AG08396 (cell line): ENCODE data around the gene PLCH1.
A peak's percentile ranks its signal among the peaks of the same experiment; 100 is the strongest.
"Not testable (repeated sequence)": the region's sequence is repeated elsewhere in the genome, so short reads cannot be mapped to it uniquely, and the experiment has no call there.

Experiments used
- DNase-seq: peaks from one replicate; pipeline ENCODE4 v3.0.0; 2012; ENCODE audit warnings: low spot score, mixed read lengths

Gene PLCH1

DNA sequence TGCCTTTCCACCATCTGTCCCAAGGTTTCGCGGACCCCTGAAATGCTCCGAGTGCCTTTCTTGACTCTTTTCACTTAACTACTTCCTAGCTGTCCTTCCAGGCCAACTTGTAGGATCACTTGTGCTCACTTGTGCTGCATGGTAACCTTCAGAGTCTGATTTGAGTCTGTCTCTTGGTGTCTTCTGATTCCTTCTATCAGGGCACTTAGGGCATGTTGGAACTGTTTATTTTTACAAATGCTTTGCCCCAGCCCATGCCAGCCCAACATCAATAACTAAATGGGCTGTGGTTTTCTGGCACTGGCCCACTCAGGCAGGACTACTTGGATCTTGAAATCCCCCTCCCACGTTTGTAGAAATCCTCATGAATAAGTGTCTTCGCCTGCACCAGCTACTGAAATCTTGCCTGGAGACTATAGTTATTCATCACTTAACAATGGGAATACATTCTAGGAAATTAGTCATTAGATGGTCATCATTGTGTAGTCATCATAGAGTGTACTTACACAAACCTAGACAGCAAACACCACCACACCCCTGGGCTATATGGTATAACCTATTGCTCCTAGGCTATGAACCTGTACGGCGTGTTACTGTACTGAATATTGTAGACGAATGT is 328.3 kb downstream of the PLCH1 start:
- no peak for DNase-seq

GRCh38 chr3:155412904-155413303 is 332.0 kb downstream of the PLCH1 start:
- no peak for DNase-seq

- DNase-seq = no peak
Measured at GRCh38 chr3:155411500-155412223, 333.2 kb downstream of the PLCH1 start.

DNA sequence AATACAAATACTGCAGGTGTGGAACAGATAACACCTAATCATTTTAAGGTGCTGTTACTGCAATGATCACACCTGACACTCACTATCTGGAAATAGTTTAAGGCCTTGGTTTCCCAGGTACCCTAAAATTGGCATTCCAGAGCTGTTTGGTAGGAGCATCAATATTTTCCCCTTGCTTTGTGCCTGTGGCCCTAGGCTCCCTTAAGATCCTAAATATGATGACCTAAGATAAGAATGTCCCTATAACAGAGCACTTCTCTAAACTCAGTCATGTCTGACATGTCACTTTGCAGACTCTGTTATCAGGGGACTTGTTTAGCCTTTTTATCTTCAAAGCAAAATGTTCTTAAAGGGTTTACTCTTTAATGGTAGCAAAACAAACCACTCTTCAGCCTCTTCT is 335.5 kb downstream of the PLCH1 start:
- DNase-seq = no peak

GRCh38 chr3:155407971-155408370 is 336.9 kb downstream of the PLCH1 start:
- DNase-seq = no peak

DNA sequence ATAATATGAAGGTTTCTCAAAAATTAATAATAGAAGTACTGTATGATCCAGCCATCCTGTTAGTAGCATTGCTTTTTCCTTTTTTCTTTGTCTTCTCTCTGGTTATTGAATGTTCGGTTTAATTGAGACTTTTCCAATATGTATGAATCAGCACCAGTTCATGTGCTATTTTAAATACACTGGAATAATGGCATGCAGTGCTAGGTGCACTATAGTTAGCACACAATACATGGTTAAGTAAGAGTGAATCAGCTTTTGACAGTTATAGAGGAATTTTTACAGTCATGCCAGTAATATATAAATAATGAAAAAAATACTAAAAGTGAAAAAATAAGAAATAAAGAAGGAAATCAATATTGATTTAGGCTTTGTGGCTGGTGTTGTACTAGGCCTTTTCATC is 337.5 kb downstream of the PLCH1 start:
- DNase-seq = no peak

GRCh38 chr3:155404486-155404885 is 340.4 kb downstream of the PLCH1 start:
- DNase-seq = no peak

- no peak for DNase-seq
Measured at GRCh38 chr3:155402656-155403055, 342.2 kb downstream of the PLCH1 start.

DNA sequence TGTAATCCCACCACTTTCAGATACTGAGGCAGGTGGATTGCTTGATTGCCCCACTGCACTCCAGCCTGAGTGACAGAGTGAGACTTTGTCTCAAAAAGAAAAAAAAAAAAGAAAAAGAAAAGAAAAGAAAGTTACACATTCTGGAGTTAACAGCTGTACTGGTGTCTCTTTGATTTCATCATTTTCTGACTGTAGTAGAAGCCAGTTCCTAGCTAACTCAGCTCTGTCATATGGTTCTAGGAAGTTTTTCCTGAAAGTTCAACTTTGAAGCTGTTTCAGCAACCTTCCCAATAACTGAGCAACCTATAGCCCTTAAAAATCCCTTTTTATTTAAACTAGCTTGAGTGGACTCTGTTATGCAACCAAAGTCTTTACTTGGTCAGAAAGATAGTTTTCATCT is 346.8 kb downstream of the PLCH1 start:
- no peak for DNase-seq

DNA sequence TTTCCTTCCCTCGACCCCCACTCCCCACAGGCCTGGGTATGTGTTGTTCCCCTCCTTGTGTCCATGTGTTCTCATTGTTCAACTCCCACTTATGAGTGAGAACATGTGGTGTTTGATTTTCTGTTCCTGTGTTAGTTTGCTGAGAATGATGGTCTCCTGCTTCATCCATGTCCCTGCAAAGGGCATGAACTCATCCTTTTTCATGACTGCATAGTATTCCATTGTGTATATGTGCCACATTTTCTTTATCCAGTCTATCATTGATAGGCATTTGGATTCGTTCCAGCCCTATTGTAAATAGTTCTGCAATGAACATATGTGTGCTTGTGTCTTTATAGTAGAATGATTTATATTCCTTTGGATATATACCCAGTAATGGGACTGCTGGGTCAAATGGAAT is 350.0 kb downstream of the PLCH1 start:
- not testable (repeated sequence) for DNase-seq

GRCh38 chr3:155394240-155394639 is 350.6 kb downstream of the PLCH1 start:
- DNase-seq = no peak

- no peak for DNase-seq
Measured at GRCh38 chr3:155393316-155393715, 351.6 kb downstream of the PLCH1 start.

- no peak for DNase-seq
Measured at GRCh38 chr3:155392138-155392537, 352.7 kb downstream of the PLCH1 start.

DNA sequence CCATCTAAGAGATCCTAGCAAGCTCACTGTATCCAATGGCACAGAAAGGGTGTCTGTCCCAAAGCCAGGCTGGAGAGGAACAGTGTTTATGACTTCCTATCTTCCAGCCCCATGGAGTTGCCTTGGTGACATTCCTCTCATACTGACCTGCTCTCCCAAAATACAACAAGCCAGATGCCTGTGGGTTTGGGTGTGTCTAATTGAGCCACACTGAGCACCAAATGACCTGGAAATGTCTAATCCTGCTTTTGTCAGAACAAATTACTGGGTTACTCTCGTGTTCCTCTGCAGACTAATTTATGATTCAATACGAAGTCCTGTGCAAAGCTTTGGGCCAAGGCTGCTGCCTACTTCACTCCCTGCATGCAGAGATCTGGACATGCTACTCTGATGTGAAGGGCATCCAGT is 353.3 kb downstream of the PLCH1 start:
- DNase-seq = peak; percentile 78

GRCh38 chr3:155391104-155391503 is 353.8 kb downstream of the PLCH1 start:
- DNase-seq = peak; percentile 10

GRCh38 chr3:155390351-155390750 is 354.5 kb downstream of the PLCH1 start:
- DNase-seq = no peak

GRCh38 chr3:155388417-155388816 is 356.5 kb downstream of the PLCH1 start:
- no peak for DNase-seq

GRCh38 chr3:155387571-155387970 is 357.3 kb downstream of the PLCH1 start:
- DNase-seq = no peak

- DNase-seq = no peak
Measured at GRCh38 chr3:155386919-155387318, 358.0 kb downstream of the PLCH1 start.

DNA sequence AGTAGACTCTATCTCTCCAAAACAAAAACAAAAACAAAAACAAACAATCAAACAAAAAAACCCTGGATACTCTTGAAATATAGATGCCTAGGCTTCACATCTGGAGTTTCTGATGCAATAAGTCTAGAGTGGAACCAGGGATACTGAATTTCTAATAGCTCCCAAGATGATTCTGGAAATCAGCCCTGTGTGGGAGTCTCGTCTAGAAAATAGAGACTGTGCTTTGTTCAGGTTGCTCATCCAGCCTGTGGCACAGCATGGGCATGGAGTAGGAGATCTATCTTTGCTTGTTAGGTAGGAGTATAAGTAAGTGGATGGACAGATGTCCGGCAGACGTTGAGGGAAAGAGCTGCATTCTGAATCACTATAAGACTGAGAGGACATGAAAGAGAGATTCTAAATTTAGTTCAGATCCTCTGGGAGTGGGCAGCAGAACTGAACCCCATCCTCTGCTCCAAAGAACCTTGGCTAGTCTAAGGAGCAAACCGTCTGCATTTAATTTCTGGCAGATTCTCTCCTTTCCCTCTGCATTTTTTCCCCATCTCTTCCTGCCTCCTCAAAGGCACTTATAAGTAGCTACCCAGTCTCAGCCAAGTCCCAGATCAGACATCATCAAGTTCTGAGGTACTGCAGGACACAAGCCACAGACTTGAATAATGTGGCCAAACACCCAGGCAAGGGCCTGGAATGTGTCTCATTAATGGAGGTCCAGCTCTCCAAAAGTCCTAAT is 358.8 kb downstream of the PLCH1 start:
- DNase-seq = no peak

DNA sequence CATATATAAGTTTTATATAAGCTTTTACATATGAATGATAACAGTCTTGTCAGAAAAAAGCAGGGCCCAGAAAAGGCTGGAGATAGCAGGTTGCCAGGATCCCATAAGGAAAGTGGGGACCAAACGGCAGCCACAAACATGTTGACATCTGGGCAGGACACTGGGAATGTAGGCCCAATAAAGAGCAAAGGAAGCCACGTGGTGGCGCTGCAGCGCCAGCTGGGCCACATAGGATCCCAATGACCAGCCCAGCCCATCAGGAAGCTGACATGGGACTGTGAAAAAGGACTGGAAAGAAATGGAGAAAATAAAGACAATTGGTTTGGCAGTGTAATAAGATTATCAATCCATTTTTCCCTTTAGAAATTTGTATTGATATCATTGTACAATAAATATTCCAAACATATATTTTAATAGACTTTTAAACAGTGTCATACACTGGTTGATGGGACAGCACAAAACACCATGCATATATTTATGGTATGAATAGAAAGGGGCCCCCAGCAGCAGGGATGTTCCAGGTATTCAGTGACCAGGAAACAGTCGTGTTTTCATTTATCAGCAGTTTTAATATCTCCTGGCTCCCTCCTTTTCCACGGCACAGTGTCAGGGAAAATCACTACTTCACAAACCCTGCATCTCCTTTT is 362.4 kb downstream of the PLCH1 start:
- peak; percentile 70 for DNase-seq

- DNase-seq = no peak
Measured at GRCh38 chr3:155377847-155378246, 367.0 kb downstream of the PLCH1 start.

DNA sequence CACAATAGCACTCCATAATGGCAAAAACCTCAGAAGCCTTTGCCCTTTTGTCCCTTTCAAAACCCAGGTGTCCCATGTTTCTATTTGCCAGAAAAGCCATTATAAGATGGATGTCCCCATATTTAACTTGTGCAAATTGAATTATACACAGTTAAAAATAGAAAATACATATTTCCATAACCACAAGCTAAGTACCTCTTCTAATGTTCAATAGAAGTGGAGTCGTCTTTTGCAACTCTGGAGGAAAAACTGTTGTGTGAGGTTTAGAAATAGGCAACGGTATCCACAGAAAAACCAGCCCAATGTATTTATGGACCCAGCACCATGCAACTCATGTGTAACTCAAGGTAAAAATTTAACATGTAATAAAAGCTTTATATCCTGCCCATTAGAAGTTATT is 367.8 kb downstream of the PLCH1 start:
- no peak for DNase-seq
